Spleen (tissue), 7 donors: ENCODE results near the gene FOXP1.

Source experiments
- POLR2A ChIP-seq, 3 donors: fragments of 450-650 bp; IDR thresholded peaks; one replicate each; pipeline ENCODE4 v1.5.1; 2017; ENCODE audit warnings: antibody characterized with exemption in 3 of 3, mild to moderate bottlenecking in 1 of 3
- POLR2AphosphoS5 ChIP-seq, 3 donors: sonication (generic); formaldehyde crosslinking; IDR thresholded peaks; one replicate each; pipeline ENCODE4 v1.5.1; 2017; ENCODE audit warnings: antibody characterized with exemption in 3 of 3
- TF ChIP-seq, protein P1 (sequence below), 11 experiments: fragments of 200-600 bp in 7 of 11; fragments of 450-650 bp in 4 of 11; sonication (generic) in 4 of 11; IDR thresholded peaks in 8 of 11; conservative IDR thresholded peaks in 3 of 11; 1 replicate in 7 of 11; 2 replicates in 4 of 11; pipeline versions ENCODE4 v1.4.0 to v1.8.0; 2016 to 2021; ENCODE audit warnings: antibody characterized with exemption in 11 of 11, inconsistent platforms in 4 of 11, mild to moderate bottlenecking in 1 of 11
- donor health status: DM: no; HTN: no; CAD: no; lungs with moderate emphysema.
- donor health status: DM: no; HTN: no; CAD: no.
- donor health status: DM: no; HTN: no; CAD: no.

DNA sequence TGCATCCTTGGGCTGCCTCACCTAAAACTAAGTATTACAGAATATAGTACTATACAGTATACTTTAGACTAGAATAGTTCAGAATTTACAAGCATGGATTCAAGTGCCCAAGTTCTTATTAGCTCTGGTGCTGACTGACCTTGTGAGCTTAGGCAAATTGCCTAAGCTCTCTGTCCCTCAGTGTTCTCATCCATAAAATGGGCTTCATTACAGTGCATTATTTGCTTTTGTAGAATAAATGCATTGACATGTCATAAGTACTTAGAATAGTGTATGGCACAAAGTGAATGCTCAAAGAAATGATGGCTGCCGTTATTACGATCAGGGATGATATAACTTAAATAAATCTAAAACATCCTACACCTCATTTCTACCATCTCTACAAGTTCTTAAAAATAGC lies 269.7 kb downstream of the FOXP1 start:
- TF ChIP-seq, protein P1, sequence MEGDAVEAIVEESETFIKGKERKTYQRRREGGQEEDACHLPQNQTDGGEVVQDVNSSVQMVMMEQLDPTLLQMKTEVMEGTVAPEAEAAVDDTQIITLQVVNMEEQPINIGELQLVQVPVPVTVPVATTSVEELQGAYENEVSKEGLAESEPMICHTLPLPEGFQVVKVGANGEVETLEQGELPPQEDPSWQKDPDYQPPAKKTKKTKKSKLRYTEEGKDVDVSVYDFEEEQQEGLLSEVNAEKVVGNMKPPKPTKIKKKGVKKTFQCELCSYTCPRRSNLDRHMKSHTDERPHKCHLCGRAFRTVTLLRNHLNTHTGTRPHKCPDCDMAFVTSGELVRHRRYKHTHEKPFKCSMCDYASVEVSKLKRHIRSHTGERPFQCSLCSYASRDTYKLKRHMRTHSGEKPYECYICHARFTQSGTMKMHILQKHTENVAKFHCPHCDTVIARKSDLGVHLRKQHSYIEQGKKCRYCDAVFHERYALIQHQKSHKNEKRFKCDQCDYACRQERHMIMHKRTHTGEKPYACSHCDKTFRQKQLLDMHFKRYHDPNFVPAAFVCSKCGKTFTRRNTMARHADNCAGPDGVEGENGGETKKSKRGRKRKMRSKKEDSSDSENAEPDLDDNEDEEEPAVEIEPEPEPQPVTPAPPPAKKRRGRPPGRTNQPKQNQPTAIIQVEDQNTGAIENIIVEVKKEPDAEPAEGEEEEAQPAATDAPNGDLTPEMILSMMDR (IDR thresholded peaks at IDR 0.05 in 8 of 11, conservative IDR thresholded peaks at IDR 0.05 in 3 of 11), result no peak
- TF ChIP-seq POLR2A (IDR thresholded peaks at IDR 0.05) (no peak), POLR2AphosphoS5 (IDR thresholded peaks at IDR 0.05) (no peak)
